ENCODE data around the gene ATXN3L. TPM values are rescaled to one million over a fixed set of nuclear protein-coding genes. Genes with fewer than 3 reads are reported as not detected.

ATXN3L gene
- not detected for total RNA-seq
- polyA plus RNA-seq: not detected
- long read RNA-seq, donor 1: 0 reads
- long read RNA-seq, donor 2, partial matches to known transcripts: 0 of 1 reads
- long read RNA-seq, donor 2, other reads (novel, unspliced or antisense): 0 of 1 reads
- long read RNA-seq, donor 3: 0 reads

DNA sequence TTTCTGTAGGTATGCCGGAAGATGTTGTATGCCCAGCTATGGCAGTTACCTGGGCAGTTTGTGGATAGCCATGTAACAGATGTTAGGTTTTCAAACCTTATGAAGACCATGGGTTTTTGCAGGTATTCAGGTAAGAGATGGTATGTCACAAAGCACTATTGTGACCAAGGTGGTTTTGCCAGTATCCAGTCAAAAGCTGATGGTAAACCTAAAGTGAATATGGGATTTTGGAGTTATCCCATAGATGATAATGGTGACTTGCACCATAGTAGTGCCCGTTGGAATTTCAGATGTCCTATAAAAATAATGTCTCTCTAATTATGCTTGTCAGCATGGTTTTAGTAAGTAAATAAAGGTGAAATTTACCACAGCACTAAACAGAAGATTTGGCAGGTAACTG, at the start of gene ATXN3L:
TSS of gene ATXN3L (minus strand) at position 101 of the 400 bp plus-strand sequence. CDS start 119 bp downstream, outside the sequence.
- Histone ChIP-seq H3K4me1 (ENCODE audit: insufficient read depth) (no peaks in the 10 kb centered on the region), H3K9me3 (no peaks in the 10 kb centered on the region), H3K27ac (no peak within 1 kb of the TSS), H3K4me3 (no peak within 1 kb of the TSS), H3K36me3 (no peaks in the 10 kb centered on the region), H3K27me3 (no peaks in the 10 kb centered on the region)
- DNase-seq: no peak
- intact Hi-C loops (cut with DNase I): no loop called here
- 86 to 94% (median 92%) methylated on average over 2 of the region's 2 CpGs for WGBS, 3 donors
- TF ChIP-seq, protein P1, sequence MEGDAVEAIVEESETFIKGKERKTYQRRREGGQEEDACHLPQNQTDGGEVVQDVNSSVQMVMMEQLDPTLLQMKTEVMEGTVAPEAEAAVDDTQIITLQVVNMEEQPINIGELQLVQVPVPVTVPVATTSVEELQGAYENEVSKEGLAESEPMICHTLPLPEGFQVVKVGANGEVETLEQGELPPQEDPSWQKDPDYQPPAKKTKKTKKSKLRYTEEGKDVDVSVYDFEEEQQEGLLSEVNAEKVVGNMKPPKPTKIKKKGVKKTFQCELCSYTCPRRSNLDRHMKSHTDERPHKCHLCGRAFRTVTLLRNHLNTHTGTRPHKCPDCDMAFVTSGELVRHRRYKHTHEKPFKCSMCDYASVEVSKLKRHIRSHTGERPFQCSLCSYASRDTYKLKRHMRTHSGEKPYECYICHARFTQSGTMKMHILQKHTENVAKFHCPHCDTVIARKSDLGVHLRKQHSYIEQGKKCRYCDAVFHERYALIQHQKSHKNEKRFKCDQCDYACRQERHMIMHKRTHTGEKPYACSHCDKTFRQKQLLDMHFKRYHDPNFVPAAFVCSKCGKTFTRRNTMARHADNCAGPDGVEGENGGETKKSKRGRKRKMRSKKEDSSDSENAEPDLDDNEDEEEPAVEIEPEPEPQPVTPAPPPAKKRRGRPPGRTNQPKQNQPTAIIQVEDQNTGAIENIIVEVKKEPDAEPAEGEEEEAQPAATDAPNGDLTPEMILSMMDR (IDR thresholded peaks at IDR 0.05): no peak
- TF ChIP-seq EP300 (IDR thresholded peaks at IDR 0.05) (no peak), POLR2A (IDR thresholded peaks at IDR 0.05) (no peak)

- H3K4me1 ChIP-seq (ENCODE audit: insufficient read depth): peaks cover 2% of the 10 kb centered on the region
- 55 to 58% (median 57%) methylated on average over 3 of the region's 3 CpGs for WGBS, 3 donors
- no peaks in the 10 kb centered on the region for H3K27me3 ChIP-seq
- intact Hi-C loops (cut with DNase I): no loop called here
- H3K27ac ChIP-seq: no peak overlapping the region
- H3K4me3 ChIP-seq: no peak overlapping the region
- no peaks in the 10 kb centered on the region for H3K9me3 ChIP-seq
- DNase-seq: no peak
- TF ChIP-seq EP300 (IDR thresholded peaks at IDR 0.05): no peak
- TF ChIP-seq POLR2A (IDR thresholded peaks at IDR 0.05): no peak
- H3K36me3 ChIP-seq: no peaks in the 10 kb centered on the region
These were observed 49.6 kb upstream of the ATXN3L start for GRCh38 chrX:13369256-13370030.

DNA sequence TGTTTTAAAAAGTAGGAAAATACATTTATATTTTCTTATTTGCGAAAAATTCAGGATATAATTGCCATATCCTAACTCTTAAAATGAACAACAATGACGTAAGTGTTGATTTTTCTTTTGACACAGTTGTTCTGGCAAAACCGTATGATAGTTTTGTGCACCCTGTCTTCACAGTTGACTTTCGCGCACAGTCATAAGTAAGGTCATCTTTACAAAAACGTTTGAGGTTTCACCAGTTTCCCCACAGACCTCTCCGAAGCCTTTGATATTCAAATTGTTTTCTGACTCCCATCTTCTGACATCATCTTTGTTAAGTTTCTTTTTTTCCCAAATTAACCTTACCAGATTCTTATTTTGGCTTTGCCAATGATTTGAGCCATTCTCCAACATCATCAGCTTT, 48.1 kb upstream of the ATXN3L start:
- no peak for DNase-seq
- WGBS, 3 donors: 67 to 75% (median 75%) methylated on average over 7 of the region's 7 CpGs
- no peaks in the 10 kb centered on the region for H3K36me3 ChIP-seq
- H3K27ac ChIP-seq: no peak overlapping the region
- H3K9me3 ChIP-seq: no peaks in the 10 kb centered on the region
- H3K4me3 ChIP-seq: no peak overlapping the region
- H3K4me1 ChIP-seq (ENCODE audit: insufficient read depth): no peaks in the 10 kb centered on the region
- intact Hi-C loops (cut with DNase I): no loop called here
- no peaks in the 10 kb centered on the region for H3K27me3 ChIP-seq
- TF ChIP-seq EP300 (IDR thresholded peaks at IDR 0.05) (no peak), POLR2A (IDR thresholded peaks at IDR 0.05) (no peak)
- TF ChIP-seq, protein P1 (IDR thresholded peaks at IDR 0.05): no peak

GRCh38 chrX:13366698-13367097, 46.8 kb upstream of the ATXN3L start:
- H3K4me1 ChIP-seq (ENCODE audit: insufficient read depth): no peaks in the 10 kb centered on the region
- TF ChIP-seq EP300 (IDR thresholded peaks at IDR 0.05): no peak
- no peak for TF ChIP-seq POLR2A (IDR thresholded peaks at IDR 0.05)
- TF ChIP-seq, protein P1 (IDR thresholded peaks at IDR 0.05): no peak
- intact Hi-C loops (cut with DNase I): no loop called here
- H3K36me3 ChIP-seq: no peaks in the 10 kb centered on the region
- 86 to 90% (median 89%) methylated on average over 4 of the region's 4 CpGs for WGBS, 3 donors
- no peaks in the 10 kb centered on the region for H3K27me3 ChIP-seq
- no peaks in the 10 kb centered on the region for H3K9me3 ChIP-seq
- H3K27ac ChIP-seq: no peak overlapping the region
- DNase-seq: no peak
- H3K4me3 ChIP-seq: no peak overlapping the region

GRCh38 chrX:13365161-13365560, 45.3 kb upstream of the ATXN3L start:
- no peak overlapping the region for H3K27ac ChIP-seq
- DNase-seq: no peak
- H3K36me3 ChIP-seq: no peaks in the 10 kb centered on the region
- 78 to 87% (median 78%) methylated on average over 5 of the region's 5 CpGs for WGBS, 3 donors
- TF ChIP-seq EP300 (IDR thresholded peaks at IDR 0.05) (no peak), POLR2A (IDR thresholded peaks at IDR 0.05) (no peak)
- TF ChIP-seq, protein P1 (IDR thresholded peaks at IDR 0.05): no peak
- intact Hi-C loops (cut with DNase I): no loop called here
- H3K9me3 ChIP-seq: no peaks in the 10 kb centered on the region
- no peaks in the 10 kb centered on the region for H3K4me1 ChIP-seq (ENCODE audit: insufficient read depth)
- H3K4me3 ChIP-seq: no peak overlapping the region
- no peaks in the 10 kb centered on the region for H3K27me3 ChIP-seq

Measured in ovary (tissue), 10 donors.